Activated naive CD8-positive, alpha-beta T cell treated with anti-CD3 and anti-CD28 coated beads, Interleukin-2, amount 50 U/mL, for 24 hours (primary cell): ENCODE measurements around the gene OR2C3.
A peak's percentile ranks its signal among the peaks of the same experiment; 100 is the strongest.
"Not testable (repeated sequence)": the region's sequence is repeated elsewhere in the genome, so short reads cannot be mapped to it uniquely, and the experiment has no call there.

Experiments
- ATAC-seq: fragments of 150-1000 bp; cut with Tn5 transposase; one replicate; pipeline ENCODE4 v1.10.0; 2021
- DNase-seq: peaks from one replicate; pipeline ENCODE4 v3.0.0; 2021
- H3K27ac Mint-ChIP-seq: one replicate; pipeline ENCODE4 v1.8.0; 2021; ENCODE audit warnings: mild to moderate bottlenecking, mixed read lengths
- H3K27me3 Mint-ChIP-seq: one replicate; pipeline ENCODE4 v1.8.0; 2021; ENCODE audit warnings: mixed read lengths
- H3K36me3 Mint-ChIP-seq: one replicate; pipeline ENCODE4 v1.8.0; 2021; ENCODE audit warnings: low read depth, mixed read lengths
- H3K4me1 Mint-ChIP-seq: one replicate; pipeline ENCODE4 v1.8.0; 2021; ENCODE audit warnings: mixed read lengths
- H3K4me3 Mint-ChIP-seq: one replicate; pipeline ENCODE4 v1.8.0; 2021; ENCODE audit warnings: mild to moderate bottlenecking, moderate library complexity, mixed read lengths
- H3K9me3 Mint-ChIP-seq: one replicate; pipeline ENCODE4 v1.8.0; 2021; ENCODE audit warnings: mixed read lengths

The OR2C3 gene

GRCh38 chr1:247538561-247538960, 2.3 kb upstream of the OR2C3 start:
- ATAC-seq = no peak

DNA sequence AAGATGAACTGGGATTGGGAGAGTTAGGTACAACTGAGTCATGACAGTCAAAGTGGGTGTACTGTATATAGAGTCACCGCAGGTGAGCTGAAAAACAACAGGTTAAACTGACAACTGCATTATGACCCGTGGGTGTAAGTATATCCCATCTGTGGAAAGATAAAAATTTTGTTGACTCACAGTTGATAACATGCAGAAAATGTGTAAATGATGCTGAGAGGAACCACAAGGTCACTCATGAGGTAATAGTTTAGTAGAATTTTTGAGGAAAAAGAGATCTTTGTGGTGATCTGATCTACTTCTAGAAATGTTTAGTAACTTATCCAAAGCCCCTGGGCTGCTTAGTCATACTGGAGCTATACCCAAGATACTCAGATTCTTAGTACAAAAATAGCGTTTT, 838 bp downstream of the OR2C3 start:
- H3K4me1 Mint-ChIP-seq = peaks cover 2% of the 10 kb centered on the region
- H3K27ac Mint-ChIP-seq = no peak overlapping the region
- H3K4me3 Mint-ChIP-seq = no peak overlapping the region
- DNase-seq (no peak), ATAC-seq (no peak)
- no peaks in the 10 kb centered on the region for H3K9me3 Mint-ChIP-seq
- H3K36me3 Mint-ChIP-seq = no peaks in the 10 kb centered on the region
- peaks cover 11% of the 10 kb centered on the region for H3K27me3 Mint-ChIP-seq

More at GRCh38 chr1:247538561-247538960, 2.3 kb upstream of the OR2C3 start:
- no peak for DNase-seq
- Mint-ChIP-seq H3K36me3 (no peaks in the 10 kb centered on the region), H3K27me3 (peaks cover 6% of the 10 kb centered on the region), H3K27ac (no peak overlapping the region), H3K4me1 (peaks cover 2% of the 10 kb centered on the region), H3K4me3 (no peak overlapping the region), H3K9me3 (no peaks in the 10 kb centered on the region)

DNA sequence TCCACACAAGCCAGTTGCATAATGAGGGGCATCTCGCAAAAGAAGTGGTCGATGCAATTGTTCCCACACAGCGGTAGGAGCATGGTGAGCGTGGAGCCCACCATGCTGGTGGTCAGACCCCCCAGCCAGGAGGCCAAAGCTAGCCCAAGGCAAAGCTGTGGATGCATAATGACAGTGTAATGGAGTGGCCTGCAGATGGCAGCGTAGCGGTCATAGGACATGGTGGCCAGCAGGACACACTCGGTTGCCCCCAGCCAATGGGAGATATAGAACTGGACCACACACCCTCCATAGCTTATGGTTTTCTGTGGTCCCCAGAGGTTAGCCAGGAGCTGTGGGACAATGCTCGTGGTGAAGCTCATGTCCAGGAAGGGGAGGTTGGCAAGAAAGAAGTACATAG, 4.3 kb downstream of the OR2C3 start:
- H3K27ac Mint-ChIP-seq = no peak overlapping the region
- no peaks in the 10 kb centered on the region for H3K9me3 Mint-ChIP-seq
- H3K4me1 Mint-ChIP-seq = peaks cover 11% of the 10 kb centered on the region
- no peak for DNase-seq
- H3K4me3 Mint-ChIP-seq = no peak overlapping the region
- peaks cover 12% of the 10 kb centered on the region for H3K27me3 Mint-ChIP-seq
- H3K36me3 Mint-ChIP-seq = no peaks in the 10 kb centered on the region
- ATAC-seq = no peak

- peaks cover 11% of the 10 kb centered on the region for H3K4me1 Mint-ChIP-seq
- H3K36me3 Mint-ChIP-seq = no peaks in the 10 kb centered on the region
- peaks cover 19% of the 10 kb centered on the region for H3K27me3 Mint-ChIP-seq
- H3K27ac Mint-ChIP-seq = no peak overlapping the region
- no peak overlapping the region for H3K4me3 Mint-ChIP-seq
- no peaks in the 10 kb centered on the region for H3K9me3 Mint-ChIP-seq
- DNase-seq (no peak), ATAC-seq (no peak)
Observed at GRCh38 chr1:247530785-247531184, 5.5 kb downstream of the OR2C3 start.

DNA sequence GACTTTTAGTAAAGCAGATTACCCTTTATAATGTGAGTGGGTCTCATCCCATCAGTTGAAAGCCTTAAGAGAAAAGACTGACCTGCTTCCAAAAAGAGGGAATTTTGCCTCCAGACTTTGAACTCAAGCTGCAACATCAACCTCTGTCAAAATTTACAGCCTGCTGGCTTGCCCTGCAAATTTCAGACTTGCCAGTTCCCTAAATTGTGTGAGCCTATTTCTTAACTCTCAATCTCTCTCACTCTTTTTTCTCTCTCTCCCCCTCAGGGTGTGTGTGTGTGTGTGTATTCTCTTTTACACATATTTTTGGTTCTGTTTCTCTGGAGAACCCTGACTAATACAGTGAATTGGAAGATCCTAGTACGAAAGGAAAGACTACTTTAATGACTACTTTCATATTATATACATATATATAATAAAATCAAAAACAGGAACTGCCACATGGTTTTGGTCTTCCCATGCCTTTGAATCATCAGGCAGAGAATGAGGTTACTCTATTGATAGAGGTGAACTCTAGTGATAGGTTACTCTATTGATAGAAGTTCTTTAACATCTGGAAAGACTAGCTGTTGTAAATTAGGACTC, 6.4 kb downstream of the OR2C3 start:
- Mint-ChIP-seq H3K27ac (no peak overlapping the region), H3K4me1 (peaks cover 9% of the 10 kb centered on the region), H3K9me3 (no peaks in the 10 kb centered on the region), H3K4me3 (no peak overlapping the region), H3K36me3 (no peaks in the 10 kb centered on the region), H3K27me3 (peaks cover 22% of the 10 kb centered on the region)
- no peak for ATAC-seq
- DNase-seq = no peak

GRCh38 chr1:247528812-247529474, 7.3 kb downstream of the OR2C3 start:
- Mint-ChIP-seq H3K4me3 (no peak overlapping the region), H3K4me1 (peaks cover 9% of the 10 kb centered on the region), H3K27ac (no peak overlapping the region), H3K27me3 (peaks cover 25% of the 10 kb centered on the region), H3K9me3 (no peaks in the 10 kb centered on the region), H3K36me3 (no peaks in the 10 kb centered on the region)
- DNase-seq (no peak), ATAC-seq (peak; percentile 79)

GRCh38 chr1:247521886-247522285, 14.4 kb downstream of the OR2C3 start:
- not testable (repeated sequence) for H3K27ac Mint-ChIP-seq, H3K4me1 Mint-ChIP-seq, H3K36me3 Mint-ChIP-seq, H3K4me3 Mint-ChIP-seq, DNase-seq, H3K9me3 Mint-ChIP-seq, ATAC-seq
- H3K27me3 Mint-ChIP-seq = peaks cover 16% of the 10 kb centered on the region

DNA sequence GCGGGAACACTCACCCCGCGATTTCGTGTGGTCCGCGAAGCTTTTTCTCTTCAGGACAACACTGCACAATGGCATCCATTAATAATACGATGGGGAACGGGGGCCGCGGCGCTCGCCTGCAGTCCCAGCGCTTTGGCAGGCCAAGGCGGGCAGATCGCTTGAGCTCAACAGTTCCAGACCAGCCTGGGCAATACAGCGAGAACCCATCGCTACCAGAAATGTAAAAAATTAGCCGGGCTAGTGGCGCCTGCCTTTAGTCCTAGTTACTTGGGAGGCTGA, 17.7 kb downstream of the OR2C3 start:
- Mint-ChIP-seq H3K4me1 (no peaks in the 10 kb centered on the region), H3K9me3 (peaks cover 3% of the 10 kb centered on the region), H3K27me3 (peaks cover 9% of the 10 kb centered on the region), H3K36me3 (no peaks in the 10 kb centered on the region), H3K4me3 (no peak overlapping the region), H3K27ac (no peak overlapping the region)
- DNase-seq (no peak), ATAC-seq (no peak)

DNA sequence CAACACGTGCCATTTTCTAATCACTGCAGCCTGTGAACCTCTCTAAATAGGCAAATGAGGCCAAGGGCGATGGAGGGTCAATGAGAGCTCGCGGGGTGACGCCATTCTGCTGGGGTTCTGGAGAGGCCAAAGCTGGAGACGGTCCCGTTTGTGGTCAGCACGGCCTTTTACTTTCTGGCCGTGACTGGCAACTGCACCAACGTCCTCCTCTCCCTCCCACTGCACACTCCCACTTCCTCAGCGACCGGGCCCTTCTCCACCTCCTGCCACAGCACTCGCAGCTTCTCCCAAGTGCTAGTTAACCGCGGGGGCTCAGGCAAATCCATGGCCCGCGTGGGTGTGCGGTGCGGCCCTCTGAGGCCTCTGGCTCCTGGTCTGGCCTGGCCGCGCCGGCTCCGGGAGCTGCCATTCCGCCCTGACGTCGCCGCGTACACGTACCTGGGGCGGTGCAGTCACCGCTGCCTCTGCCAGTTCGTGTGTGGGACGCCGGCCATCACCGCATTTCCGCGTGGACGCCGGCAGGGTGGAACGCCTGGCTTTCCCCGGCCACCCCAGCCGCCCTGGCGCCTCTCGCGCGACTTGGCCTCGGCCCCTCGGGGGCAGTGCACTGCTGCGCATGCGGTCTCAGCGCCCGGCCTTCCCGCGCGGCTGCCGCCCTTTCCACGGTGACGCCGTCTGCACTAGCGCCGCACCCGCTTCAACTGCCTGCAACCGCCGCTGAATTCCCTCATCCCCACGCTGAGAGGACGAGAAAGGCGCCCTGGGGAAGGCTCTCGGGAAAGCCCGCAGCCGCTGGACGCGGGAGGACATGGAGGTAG, 18.2 kb downstream of the OR2C3 start:
- H3K27ac Mint-ChIP-seq = no peak overlapping the region

DNA sequence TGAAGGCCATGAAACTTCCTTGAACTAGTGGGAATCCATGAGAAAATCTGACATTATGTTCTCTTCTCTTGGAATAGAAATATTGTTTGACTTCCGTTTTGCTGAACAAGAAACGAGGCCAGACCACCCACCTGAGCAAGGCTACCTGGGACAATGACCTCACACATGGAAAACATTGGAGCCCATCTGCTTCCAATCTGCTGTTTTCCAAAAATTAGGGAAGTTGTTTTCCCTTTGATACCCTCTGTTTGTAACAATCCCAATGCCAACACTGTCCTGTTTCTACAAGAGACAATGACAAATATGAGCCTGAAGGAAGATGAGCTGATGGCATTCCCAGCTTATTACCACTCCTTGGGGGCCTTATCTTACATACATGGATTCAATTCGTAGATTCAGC, 29.4 kb downstream of the OR2C3 start:
- ATAC-seq (no peak), DNase-seq (no peak)
- no peak overlapping the region for H3K27ac Mint-ChIP-seq
- H3K27me3 Mint-ChIP-seq = peaks cover 9% of the 10 kb centered on the region
- no peak overlapping the region for H3K4me3 Mint-ChIP-seq
- no peaks in the 10 kb centered on the region for H3K4me1 Mint-ChIP-seq
- no peaks in the 10 kb centered on the region for H3K9me3 Mint-ChIP-seq
- no peaks in the 10 kb centered on the region for H3K36me3 Mint-ChIP-seq

More for the DNA sequence above, 18.2 kb downstream of the OR2C3 start:
- Mint-ChIP-seq H3K36me3 (no peaks in the 10 kb centered on the region), H3K4me3 (no peak overlapping the region), H3K9me3 (peaks cover 3% of the 10 kb centered on the region), H3K4me1 (no peaks in the 10 kb centered on the region), H3K27me3 (peaks cover 9% of the 10 kb centered on the region)
- ATAC-seq (peak; percentile 46), DNase-seq (peak; percentile 3)

DNA sequence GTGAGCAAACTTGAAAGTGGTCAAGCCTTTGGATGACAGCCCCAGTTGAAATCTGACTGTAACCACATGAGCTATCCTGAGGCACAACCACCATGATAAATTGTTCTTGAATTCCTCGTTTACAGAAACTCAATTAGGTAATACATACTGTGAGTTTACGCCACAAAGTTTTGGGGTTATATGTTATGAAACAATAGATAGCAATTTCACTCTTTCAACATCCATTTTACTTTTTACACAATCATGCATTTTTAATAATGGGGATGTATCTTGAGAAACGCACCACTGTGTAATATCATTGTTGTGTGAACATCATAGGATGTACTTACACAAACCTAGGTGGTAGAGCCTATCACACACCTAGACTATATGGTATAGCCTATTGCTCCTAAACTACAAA, 35.4 kb downstream of the OR2C3 start:
- no peaks in the 10 kb centered on the region for H3K36me3 Mint-ChIP-seq
- no peak overlapping the region for H3K27ac Mint-ChIP-seq
- DNase-seq = no peak
- ATAC-seq = no peak
- no peaks in the 10 kb centered on the region for H3K9me3 Mint-ChIP-seq
- H3K4me1 Mint-ChIP-seq = no peaks in the 10 kb centered on the region
- H3K27me3 Mint-ChIP-seq = peaks cover 10% of the 10 kb centered on the region
- no peak overlapping the region for H3K4me3 Mint-ChIP-seq

DNA sequence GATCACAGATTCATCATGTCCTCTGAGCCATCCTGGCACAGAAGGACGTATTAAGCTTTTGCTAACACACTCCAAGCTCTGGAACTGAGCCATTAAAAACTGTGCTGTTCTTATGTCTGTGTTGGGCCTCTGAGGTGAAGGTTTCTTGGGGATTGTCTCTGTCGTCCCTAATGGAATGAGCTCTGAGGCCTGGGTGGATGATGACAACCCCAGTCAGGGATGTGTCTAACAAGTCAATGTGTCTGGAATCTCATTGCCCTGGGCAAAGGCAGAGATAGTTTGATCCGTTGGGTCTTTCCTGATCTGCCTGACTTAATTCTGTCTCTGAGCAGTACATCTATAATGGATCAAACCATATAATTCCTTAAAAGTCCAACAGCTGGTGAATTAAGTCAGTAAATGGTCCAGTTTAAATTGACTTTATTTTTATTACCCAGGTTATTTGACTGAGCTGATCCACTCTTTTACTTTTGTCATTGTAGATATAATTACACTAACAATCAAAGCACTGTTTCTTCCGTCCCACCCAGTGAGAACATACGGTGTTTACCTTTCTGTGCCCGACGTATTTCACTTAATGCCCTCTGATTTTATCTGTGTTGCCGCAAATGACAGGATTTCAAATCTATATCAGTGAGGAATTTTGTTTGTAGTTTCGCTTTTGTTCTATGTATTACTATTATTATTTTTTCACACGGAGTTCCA, 39.5 kb downstream of the OR2C3 start:
- ATAC-seq = no peak
- no peak for DNase-seq
- Mint-ChIP-seq H3K9me3 (no peaks in the 10 kb centered on the region), H3K36me3 (no peaks in the 10 kb centered on the region), H3K27me3 (peaks cover 16% of the 10 kb centered on the region), H3K4me1 (no peaks in the 10 kb centered on the region), H3K27ac (no peak overlapping the region), H3K4me3 (no peak overlapping the region)

DNA sequence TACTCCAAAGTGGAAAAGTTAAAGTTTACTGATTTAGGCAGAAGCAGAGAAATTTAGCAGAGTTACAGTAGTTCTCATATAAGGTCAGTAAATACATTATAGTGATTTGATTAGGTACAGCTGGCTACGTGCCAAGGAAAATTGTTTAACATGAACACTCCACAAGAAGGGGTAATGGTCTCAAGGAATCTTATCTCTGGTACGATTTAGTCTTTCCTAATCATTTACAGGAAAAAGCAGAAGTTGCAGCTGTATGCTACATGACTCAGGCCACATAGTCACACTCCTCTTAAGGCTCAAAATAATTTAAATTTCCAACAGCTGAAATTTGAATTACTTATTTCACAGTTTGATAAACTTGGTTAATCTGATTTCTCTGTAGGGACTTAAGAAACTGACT, 41.5 kb downstream of the OR2C3 start:
- Mint-ChIP-seq H3K27ac (no peak overlapping the region), H3K4me3 (no peak overlapping the region), H3K27me3 (peaks cover 16% of the 10 kb centered on the region), H3K9me3 (no peaks in the 10 kb centered on the region), H3K4me1 (no peaks in the 10 kb centered on the region), H3K36me3 (no peaks in the 10 kb centered on the region)
- ATAC-seq = no peak
- no peak for DNase-seq

DNA sequence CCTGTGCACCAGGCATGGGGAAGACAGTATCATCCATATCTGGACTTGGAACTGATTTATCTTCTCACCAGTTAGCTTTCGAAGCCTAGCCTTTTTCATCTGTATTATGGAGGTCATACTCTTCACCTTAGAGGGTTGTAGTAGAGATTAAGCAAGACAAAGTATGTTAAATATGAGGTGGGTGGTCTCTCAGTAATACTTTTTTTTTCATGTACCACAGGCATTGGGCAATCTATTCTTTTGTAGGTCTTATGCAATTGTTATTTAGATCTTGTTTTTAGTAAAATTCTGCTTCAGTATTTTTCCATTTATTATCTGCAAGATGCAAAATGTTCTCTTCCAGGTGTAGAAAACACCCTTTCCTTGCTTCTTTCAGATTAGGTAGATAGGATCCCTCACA, 43.1 kb downstream of the OR2C3 start:
- H3K9me3 Mint-ChIP-seq = no peaks in the 10 kb centered on the region
- ATAC-seq = no peak
- no peaks in the 10 kb centered on the region for H3K4me1 Mint-ChIP-seq
- DNase-seq = no peak
- no peak overlapping the region for H3K27ac Mint-ChIP-seq
- peaks cover 16% of the 10 kb centered on the region for H3K27me3 Mint-ChIP-seq
- H3K4me3 Mint-ChIP-seq = no peak overlapping the region
- no peaks in the 10 kb centered on the region for H3K36me3 Mint-ChIP-seq

- H3K4me3 Mint-ChIP-seq = no peak overlapping the region
- no peaks in the 10 kb centered on the region for H3K4me1 Mint-ChIP-seq
- ATAC-seq (no peak), DNase-seq (no peak)
- H3K9me3 Mint-ChIP-seq = no peaks in the 10 kb centered on the region
- H3K27ac Mint-ChIP-seq = no peak overlapping the region
- no peaks in the 10 kb centered on the region for H3K36me3 Mint-ChIP-seq
- peaks cover 10% of the 10 kb centered on the region for H3K27me3 Mint-ChIP-seq
Observed at GRCh38 chr1:247491328-247491727, 44.9 kb downstream of the OR2C3 start.
